ENCODE results near the gene AMZ1.
"Not testable (repeated sequence)": the region's sequence is repeated elsewhere in the genome, so short reads cannot be mapped to it uniquely, and the experiment has no call there.

Gene AMZ1

DNA sequence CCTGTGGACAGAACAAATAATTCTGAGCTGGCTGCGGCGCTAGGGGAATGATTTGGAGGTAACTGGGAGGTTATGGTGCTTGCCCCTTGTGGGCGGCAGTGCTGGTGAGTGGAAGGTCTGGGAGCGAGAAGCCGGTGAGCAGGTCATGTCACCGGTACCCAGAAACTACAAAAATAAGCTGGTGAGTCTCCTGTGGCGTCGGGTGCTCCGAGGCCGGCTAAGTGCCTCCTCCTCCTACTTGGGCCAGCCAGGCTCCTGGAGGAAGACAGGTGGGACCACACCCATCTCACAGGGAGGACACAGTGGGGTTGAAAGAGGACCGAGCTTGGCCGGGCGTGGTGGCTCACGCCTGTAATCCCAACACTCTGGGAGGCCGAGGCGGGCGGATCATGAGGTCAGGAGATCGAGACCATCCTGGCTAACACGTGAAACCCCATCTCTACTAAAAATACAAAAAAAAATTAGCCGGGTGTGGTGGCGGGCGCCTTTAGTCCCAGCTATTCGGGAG is 4.0 kb downstream of the AMZ1 start:
- not testable (repeated sequence) for DNase-seq (ENCODE audit: low read depth)

DNA sequence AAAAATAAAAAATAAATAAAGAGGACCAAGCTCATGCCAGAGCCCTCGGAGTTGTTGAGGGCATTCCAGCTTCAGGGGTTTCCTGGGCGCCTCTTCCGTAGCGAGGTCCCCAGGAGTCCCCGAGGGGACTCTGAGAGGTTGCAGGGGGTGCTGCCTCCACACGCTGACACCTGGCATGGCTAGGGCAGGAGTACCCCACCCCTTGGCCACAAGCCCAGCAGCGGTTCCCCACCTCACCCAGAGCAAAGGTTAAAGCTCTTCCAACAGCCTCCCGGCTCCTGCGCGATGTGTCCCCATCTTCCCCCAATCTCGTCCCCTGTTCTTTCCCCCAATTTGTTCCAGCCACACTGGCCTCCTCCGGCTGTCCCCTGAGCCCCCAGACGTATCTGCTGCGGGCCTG is 4.5 kb downstream of the AMZ1 start:
- no peak for DNase-seq (ENCODE audit: low read depth)

DNA sequence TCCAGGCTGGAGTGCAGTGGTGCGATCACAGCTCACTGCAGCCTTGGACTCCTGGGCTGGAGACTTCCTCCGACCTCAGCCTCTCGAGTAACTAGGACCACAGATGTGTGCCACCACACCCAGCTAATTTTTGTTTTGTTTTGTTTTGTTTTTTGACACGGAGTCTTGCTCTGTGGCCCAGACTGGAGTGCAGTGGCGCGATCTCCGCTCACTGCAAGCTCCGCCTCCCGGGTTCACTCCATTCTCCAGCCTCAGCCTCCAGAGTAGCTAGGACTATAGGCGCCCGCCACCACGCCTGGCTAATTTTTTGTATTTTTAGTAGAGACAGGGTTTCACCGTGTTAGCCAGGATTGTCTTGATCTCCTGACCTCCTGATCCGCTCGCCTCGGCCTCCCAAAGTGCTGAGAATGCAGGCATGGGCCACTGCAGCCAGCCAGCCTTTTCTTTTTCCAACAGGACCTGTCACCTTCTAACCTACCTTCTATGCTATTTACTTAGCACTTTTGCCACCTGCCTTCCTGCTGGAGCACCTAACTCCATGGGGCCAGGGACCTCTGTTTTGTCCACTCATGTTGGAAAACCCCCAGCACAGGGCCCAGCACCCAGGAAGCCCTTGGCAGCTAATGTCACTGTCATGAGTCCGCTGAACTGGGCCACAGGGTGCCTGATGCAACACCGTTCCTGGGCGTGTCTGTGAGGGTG is 5.6 kb downstream of the AMZ1 start:
- DNase-seq (ENCODE audit: low read depth): not testable (repeated sequence)

DNA sequence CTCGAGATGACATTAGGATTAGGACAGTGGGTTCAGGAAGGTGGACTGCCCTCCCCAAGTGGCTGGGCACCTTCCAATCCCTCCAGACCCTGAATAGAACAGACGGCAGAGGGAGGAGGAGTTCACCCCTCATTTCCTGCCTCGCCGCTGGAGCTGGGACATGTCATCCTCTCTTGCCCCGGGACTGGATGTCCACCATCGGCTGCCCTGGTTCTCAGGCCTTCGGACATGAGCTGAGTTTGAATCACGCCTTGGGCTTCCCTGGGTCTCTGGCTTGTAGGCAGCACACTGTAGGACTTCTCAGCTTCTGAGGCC is 6.1 kb downstream of the AMZ1 start:
- not testable (repeated sequence) for DNase-seq (ENCODE audit: low read depth)

DNA sequence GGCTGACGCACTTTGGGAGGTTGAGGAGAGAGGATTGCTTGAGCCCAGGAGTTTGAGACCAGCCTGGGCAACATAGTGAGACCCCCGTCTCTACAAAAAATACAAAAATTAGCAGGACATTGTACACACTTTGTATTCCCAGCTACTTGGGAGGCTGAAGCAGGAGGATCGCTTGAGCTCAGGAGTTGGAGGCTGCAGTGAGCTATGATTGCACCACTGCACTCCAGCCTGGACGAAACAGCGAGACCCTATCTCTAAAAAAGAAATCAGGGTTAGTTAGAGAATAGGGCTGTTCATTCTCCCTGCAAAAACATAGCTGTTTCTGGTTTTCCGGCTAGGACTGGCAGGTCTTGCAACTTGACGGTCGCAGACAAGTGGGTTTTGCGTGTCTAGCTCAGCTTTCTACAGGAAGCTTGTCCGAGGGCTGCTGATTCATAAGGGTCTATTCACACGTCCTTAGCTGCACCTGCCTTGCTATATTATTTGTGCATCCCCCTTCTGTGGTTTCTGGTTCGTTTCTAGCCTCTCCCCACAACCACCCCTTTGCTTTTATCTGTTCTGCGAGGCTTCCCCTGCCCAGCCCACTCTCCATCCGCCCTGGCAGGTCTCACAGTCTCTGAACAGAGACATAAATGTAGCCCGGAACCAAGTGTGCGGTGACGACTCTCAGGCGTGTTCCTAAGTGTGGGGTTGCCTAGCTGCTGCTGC is 10.7 kb downstream of the AMZ1 start:
- DNase-seq (ENCODE audit: low read depth): peak; percentile 21

DNA sequence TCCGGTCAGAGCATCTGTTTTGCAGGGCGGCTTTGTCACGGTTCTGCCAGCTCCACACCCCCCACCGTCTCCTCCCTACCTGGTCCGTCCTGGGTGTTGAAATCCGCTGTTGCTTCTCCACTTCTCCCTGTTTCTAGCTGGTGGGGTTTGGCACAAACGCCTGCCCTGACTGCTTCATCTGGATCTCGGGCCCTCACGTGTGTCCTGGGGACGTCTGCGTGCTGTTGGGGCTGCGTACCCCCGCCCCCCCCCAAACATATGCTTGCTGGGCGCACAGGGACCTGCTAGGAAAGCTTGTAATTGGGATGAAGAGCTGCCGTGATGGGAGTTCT is 11.3 kb downstream of the AMZ1 start:
- no peak for DNase-seq (ENCODE audit: low read depth)

DNA sequence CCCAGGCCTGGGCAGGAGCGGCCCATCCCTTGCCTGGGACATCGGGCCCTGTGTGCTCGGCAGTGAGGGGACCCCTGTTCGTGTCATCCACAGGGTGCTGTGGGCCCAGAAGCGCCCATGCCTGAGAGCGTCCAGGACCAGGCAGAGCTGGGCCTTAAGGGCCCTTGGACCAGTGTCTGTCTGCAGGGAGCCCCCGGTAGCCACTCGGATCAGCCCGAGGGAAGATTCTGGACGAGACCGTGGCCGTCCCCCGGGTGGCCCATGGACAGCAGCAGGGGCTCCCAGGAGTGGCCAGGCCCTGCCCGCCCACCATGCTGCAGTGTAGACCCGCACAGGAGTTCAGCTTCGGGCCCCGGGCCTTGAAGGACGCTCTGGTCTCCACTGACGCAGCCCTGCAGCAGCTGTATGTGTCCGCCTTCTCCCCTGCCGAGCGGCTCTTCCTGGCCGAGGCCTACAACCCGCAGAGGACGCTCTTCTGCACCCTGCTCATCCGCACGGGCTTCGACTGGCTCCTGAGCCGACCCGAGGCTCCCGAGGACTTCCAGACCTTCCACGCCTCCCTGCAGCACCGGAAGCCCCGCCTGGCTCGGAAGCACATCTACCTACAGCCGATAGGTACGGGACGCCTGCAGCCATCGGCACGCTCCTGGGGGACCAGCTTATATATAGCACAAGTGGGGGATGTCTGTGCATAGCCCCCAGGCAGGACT is 12.3 kb downstream of the AMZ1 start:
- DNase-seq (ENCODE audit: low read depth): no peak

DNA sequence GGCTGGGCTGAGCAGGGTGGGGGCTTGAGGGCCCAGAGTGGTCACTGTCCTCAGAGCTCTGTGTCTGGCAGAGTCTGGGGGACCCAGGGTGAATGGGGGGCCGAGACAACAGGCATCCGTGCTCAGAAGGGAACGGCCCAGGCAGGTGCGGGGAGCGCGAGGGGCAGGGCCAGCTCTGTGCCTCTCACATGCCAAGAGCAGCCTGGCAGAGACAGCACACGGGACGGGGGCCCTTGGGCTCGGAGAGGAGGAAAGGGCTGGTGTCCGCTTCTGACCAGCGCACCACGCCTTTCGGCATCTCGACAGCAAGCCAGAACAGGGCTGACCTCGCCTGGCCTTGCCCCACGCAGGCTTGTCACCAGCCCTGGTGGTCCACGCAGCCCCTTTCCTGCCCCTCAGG is 13.4 kb downstream of the AMZ1 start:
- no peak for DNase-seq (ENCODE audit: low read depth)

DNA sequence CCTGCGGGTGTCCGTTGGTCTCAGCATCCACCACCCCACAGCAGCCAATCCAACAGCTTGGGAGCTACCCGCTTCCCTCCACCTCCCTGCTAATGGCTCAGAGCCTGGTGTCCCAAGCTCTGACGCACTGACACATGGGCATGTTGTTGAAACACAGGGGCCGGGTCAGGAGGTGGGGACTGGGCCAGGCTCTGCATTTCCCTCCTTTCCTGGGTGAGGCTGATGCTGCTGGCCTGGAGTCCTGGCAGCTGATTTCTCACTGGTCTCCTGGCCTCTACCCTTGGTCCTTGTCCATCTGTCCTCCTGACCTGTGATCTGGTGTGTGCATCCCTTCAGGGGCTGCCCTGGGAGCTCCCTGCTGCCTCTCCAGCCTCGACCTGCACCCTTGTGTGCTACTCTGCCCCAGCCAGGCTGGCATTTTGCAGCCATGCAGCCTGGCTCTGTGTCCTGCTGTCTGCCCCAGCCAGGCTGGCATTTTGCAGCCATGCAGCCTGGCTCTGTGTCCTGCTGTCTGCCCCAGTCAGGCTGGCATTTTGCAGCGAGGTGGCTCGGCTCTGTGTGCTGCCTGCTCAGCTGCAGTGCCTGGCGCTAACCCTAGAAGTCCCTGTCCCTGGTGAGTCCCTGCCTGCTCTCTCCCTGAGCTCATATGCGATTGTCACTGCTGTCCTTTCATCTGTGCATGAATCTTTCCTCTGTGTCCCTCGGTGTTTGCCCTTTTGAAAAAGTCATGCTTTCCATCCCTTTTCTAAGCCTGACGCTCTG is 14.0 kb downstream of the AMZ1 start:
- DNase-seq (ENCODE audit: low read depth): no peak

DNA sequence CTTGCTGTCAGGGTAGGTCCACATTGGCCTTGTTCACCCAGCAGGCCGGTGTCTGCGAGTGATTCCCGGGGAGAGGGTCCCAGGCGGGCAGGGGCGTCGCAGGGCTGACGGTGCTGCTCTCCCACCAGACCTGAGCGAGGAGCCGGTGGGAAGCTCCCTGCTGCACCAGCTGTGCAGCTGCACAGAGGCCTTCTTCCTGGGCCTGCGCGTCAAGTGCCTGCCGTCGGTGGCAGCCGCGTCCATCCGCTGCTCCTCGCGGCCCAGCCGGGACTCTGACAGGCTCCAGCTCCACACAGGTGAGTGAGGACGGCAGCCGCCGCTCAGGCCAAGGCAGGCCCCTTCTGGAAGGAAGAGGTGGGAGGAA is 14.6 kb downstream of the AMZ1 start:
- DNase-seq (ENCODE audit: low read depth): no peak

DNA sequence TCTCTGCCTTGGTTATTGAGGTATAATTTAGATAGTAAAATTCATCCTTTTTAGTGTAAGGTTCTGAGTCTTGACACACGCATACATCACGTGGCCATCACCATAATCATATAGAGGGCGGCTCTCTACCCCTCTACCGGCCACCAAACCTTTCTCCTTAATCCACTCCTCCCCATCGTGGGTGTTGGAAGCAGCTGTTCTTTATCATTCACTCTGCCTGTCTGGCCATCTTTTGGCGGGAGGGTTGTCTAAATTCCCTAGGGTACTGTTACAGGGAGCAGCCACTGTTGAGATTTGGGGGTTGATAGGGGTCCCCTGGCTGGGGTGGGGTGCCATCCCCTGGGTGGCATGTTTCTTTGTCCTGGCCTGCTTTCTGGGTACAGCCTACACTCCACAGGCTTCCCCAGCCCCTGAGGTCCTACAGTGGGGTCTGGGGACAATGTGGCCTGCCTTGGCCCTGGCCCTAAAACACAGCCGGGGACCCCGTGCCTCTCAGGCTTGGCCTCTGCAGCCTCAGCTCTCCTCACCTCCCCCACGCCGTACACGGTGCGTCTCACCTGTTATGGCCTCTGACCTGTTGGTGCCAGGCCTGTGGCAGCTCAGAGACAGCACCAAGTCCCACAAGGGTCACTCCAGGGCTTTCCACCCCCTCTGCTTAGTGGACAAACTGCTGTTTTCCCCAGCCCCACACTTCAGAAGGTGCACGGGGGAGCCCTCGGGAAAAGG is 17.5 kb downstream of the AMZ1 start:
- no peak for DNase-seq (ENCODE audit: low read depth)

DNA sequence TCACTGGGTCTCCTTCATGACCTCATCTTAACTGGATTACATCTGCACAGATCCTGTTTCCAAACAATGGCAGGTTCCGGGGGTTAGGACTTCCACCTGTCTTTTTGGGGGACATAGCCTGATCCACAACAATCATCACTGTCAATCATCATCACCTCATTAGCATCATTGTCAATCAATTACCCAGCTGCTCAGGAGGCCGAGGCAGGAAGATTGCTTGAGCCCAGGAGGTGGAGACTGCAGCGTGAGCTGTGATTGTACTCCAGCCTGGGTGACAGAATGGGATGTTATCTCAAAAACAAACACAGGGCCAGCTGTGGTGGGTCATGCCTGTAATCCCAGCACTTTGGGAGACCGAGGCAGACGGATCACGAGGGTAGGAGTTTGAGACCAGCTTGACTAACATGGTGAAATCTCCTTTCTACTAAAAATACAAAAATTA is 18.7 kb downstream of the AMZ1 start:
- DNase-seq (ENCODE audit: low read depth): no peak

DNA sequence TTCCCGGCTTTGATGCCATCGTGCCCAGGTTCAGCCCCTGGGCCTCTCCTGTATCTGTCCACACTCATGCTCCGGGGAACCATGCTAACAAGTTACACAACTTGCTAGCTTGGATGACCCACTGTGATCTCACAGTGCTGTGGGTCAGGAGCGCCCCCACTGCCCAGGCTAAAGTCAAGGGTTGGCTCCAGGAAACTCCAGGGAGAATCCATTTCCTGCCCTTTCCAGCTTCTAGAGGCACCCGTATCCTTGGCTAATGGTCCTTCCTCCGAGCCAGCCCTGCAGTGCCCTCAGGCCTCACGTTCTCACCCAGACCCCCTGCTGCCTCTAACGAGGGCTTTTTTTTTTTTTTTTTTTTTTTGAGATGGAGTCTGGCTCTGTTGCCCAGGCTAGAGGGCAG is 19.5 kb downstream of the AMZ1 start:
- DNase-seq (ENCODE audit: low read depth): no peak

DNA sequence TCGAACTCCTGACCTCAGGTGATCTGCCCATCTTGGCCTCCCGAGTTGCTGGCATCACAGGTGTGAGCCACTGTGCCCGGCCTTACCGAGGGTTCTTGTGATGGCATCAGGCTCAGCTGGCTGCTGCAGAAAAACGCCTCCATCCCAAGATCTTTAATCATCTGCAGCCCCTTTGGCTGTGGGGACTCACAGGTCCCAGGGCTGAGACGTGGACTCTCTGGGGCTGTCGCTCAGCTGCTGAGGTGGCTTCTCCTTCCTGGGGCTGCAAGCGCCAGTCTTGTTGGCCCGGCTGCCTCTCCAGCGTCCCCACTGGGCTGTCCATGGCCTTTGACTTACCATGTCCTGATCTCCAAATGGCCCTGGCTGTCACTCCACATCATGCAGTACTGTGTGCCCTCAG is 20.0 kb downstream of the AMZ1 start:
- DNase-seq (ENCODE audit: low read depth): no peak

DNA sequence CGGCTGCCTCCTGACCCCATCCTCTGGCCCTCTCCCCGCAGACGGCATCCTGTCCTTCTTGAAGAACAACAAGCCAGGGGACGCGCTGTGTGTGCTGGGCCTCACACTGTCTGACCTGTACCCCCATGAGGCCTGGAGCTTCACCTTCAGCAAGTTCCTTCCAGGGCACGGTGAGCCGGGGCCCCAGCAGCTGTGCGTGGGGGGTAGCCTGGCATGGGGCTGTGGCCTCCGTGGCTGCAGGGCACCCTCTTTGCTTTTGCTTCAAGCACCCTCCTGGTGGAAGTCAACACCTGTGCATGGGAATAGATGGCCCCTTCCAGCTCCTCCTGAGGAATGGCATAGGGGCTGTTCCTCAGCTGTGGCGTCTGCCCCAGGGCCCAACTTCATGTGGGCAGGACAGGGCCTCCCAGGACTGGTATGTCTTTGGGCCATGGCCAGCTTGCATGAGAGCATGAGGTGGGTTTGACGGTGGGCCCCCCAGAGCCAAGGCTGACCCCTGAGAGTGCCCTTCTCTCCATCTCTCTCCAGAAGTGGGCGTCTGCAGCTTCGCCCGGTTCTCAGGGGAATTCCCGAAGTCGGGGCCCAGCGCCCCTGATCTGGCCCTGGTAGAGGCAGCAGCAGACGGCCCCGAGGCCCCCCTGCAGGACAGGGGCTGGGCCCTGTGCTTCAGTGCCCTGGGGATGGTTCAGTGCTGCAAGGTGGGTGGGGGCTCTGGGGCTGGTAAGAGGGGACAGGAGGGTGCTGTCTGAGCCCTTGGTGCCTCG is 20.7 kb downstream of the AMZ1 start:
- DNase-seq (ENCODE audit: low read depth): no peak

DNA sequence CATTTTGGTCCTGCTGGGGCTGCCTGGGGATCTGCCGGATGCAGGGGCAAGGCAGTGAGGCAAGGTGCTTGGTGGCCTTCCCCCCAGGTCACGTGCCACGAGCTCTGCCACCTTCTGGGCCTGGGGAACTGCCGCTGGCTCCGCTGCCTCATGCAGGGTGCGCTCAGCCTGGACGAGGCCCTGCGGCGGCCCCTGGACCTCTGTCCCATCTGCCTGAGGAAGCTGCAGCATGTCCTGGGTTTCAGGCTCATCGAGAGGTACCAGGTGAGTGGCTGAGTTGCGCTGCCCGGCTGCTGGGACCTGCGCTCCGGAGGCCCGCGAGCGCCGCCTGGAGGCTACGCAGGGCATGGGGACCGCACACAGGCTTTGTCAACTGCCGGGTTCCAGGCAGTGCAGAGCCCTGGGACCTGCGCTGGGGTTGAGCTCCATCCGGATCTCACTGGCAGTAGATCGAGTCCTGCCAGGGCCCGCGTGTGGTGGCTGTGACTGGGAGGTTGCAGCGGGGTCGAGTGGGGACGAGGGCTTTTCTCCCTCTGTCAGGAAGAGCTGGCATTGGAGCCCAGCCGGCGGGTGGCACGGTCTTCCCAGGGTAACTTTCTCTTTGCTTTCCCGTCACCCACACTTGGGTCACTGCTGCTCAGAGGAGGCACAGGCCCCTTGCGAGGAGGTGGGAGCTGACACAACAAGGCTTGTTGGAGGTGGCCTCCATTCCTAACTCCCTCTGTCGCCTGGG is 21.7 kb downstream of the AMZ1 start:
- DNase-seq (ENCODE audit: low read depth): peak; percentile 53

DNA sequence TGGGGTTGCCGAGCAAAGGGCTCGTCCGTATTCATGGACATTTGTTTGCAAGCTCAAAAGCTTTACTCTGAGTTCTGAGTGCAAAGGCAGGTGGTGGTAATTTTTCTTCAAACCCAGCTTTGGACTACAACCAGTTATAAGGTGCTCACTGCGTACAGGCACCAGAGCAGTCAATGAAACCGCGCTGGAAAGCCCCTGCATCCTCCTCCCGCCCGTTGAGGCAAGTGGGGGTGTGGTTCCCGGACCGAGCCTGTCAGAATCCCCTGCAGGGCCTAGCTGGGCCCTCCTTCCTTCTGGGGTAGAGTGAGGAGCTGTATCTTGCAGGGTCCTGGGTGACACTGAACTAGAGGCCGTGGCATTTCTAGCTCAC is 22.3 kb downstream of the AMZ1 start:
- peak; percentile 25 for DNase-seq (ENCODE audit: low read depth)

DNA sequence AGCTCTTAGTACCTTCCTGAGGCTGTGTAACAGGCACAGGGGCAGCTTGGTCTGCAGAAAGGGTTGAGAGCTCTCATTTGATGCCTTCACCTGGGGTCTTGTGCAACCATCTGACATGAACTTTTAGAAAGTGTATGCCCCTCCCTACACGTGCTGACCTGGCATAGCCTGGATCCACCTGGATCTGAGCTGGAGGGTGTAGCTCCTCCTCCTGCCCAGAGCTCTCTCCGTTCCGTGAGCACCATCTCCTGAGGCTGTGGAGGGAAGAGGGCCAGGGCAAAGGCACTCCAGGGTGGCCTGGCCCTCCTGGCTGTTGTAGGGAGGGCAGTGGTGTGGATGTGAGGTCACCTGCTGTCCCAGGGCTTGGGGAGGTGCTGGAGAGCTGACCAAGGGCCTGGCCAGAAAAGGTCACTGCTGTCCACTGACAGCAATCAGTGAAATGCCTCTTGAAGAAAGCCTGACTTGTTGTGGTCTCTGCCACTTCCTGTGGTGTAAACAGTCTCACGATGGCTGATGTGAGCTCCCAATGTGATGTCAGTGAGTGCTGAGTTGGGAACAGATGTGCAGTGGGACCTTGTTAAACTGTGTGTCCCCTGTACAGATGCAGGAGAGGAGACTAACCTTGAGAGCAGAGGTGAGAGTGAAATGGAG is 23.0 kb downstream of the AMZ1 start:
- no peak for DNase-seq (ENCODE audit: low read depth)

DNA sequence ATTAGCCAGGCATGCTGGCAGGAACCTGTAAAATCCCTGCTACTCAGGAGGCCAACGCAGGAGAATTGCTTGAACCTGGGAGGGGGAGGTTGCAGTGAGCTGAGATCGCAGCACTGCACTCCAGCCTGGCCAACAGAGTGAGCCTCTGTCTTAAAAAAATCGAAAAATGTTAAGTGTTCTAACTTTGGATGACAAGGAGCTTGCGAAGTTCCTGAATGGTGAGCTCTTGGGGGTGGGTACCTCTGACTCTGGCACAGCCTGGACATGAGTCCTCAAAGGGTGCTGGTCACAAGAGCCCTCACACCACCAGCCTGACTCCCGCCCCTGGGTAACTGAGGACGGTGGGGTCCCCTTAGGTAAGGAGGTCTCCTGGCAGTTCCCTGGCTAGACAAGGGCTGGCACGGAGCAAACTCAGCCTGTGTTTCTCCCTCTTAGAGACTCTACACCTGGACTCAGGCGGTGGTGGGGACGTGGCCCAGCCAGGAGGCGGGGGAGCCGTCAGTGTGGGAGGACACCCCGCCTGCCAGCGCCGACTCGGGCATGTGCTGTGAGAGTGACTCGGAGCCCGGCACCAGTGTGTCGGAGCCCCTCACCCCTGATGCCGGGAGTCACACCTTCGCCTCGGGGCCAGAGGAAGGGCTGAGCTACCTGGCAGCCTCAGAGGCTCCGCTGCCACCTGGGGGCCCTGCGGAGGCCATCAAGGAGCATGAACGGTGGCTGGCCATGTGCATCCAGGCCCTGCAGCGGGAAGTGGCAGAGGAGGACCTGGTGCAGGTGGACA is 24.1 kb downstream of the AMZ1 start:
- DNase-seq (ENCODE audit: low read depth): no peak

All from stimulated activated CD4-positive, alpha-beta T cell treated with anti-CD3 and anti-CD28 coated beads, Interleukin-2, amount 100 ng/mL, for 4 hours (primary cell).